ENCODE results near the gene ACAP3.

- TF ChIP-seq CTCF (IDR thresholded peaks at IDR 0.05; ENCODE audit: low read depth, low read length, poor library complexity, severe bottlenecking), result no peak
- TF ChIP-seq EZH2phosphoT487 (IDR thresholded peaks at IDR 0.05; ENCODE audit: borderline replicate concordance, low read length), result no peak
These were observed 35.2 kb downstream of the ACAP3 start for GRCh38 chr1:1272341-1273208.

All from DOHH2 (cell line).